ENCODE measurements around the gene ABRAXAS1. TPM values are rescaled to one million over a fixed set of nuclear protein-coding genes. Genes with fewer than 3 reads are reported as not detected.

The ABRAXAS1 gene
- total and polyA plus RNA-seq, 2 of the 13 experiments (the other 11 are each of a cell fraction or from before 2014, with no cell fraction given): 14.1 to 14.7 TPM

- TF ChIP-seq ZNF605 (CRISPR knock-in tag; IDR thresholded peaks at IDR 0.05): peak; percentile 64; the same call in 1 of the 2 replicates
- TF ChIP-seq MAFF (IDR thresholded peaks at IDR 0.05; ENCODE audit: low read depth, low read length): no peak
- no peak for TF ChIP-seq CREM (IDR thresholded peaks at IDR 0.05)
- TF ChIP-seq CREM (CRISPR knock-in tag; IDR thresholded peaks at IDR 0.05): no peak
- TF ChIP-seq HMGXB4 (CRISPR knock-in tag; IDR thresholded peaks at IDR 0.05; ENCODE audit: borderline replicate concordance in 1 of 2, low read depth in 1 of 2): peak; percentile 50 to 69; a peak in 2 of 4 replicates
- TF ChIP-seq ZNF569 (CRISPR knock-in tag; IDR thresholded peaks at IDR 0.05; ENCODE audit: borderline replicate concordance): no peak
- TF ChIP-seq SYNCRIP (IDR thresholded peaks at IDR 0.05; ENCODE audit: insufficient read depth, low read depth, low read length): no peak
- TF ChIP-seq KDM2A (CRISPR knock-in tag; IDR thresholded peaks at IDR 0.05; ENCODE audit: borderline replicate concordance, low read depth): peak; percentile 89
- no peak for TF ChIP-seq FOXA1 (IDR thresholded peaks at IDR 0.05)
- peak; percentile 19; the same call in 1 of the 2 replicates for TF ChIP-seq FOXA1 (CRISPR knock-in tag; IDR thresholded peaks at IDR 0.05)
- TF ChIP-seq ZHX1 (CRISPR knock-in tag; IDR thresholded peaks at IDR 0.05; ENCODE audit: low read depth): peak; percentile 65; the same call in 1 of the 2 replicates
- TF ChIP-seq DMTF1 (CRISPR knock-in tag; IDR thresholded peaks at IDR 0.05): no peak
- TF ChIP-seq MEIS1 (CRISPR knock-in tag; IDR thresholded peaks at IDR 0.05; ENCODE audit: borderline replicate concordance): no peak
- TF ChIP-seq DPF2 (CRISPR knock-in tag; IDR thresholded peaks at IDR 0.05; ENCODE audit: borderline replicate concordance, low read depth): no peak
- TF ChIP-seq ZFY (CRISPR knock-in tag; IDR thresholded peaks at IDR 0.05): peak; percentile 67
- peak; percentile 56; the same call in 1 of the 2 replicates for TF ChIP-seq MEIS2 (CRISPR knock-in tag; IDR thresholded peaks at IDR 0.05)
- no peak for TF ChIP-seq TIGD3 (CRISPR knock-in tag; IDR thresholded peaks at IDR 0.05; ENCODE audit: borderline replicate concordance)
- TF ChIP-seq ZNF232 (CRISPR knock-in tag; IDR thresholded peaks at IDR 0.05; ENCODE audit: borderline replicate concordance): no peak
- TF ChIP-seq ZNF530 (CRISPR knock-in tag; IDR thresholded peaks at IDR 0.05; ENCODE audit: low read depth): no peak
Measured at GRCh38 chr4:83484500-83485461, at the start of gene ABRAXAS1 (continued).

Measured in HepG2 (cell line).